ENCODE data around the gene DCAF15.
A peak's percentile ranks its signal among the peaks of the same experiment; 100 is the strongest.

The DCAF15 gene

DNA sequence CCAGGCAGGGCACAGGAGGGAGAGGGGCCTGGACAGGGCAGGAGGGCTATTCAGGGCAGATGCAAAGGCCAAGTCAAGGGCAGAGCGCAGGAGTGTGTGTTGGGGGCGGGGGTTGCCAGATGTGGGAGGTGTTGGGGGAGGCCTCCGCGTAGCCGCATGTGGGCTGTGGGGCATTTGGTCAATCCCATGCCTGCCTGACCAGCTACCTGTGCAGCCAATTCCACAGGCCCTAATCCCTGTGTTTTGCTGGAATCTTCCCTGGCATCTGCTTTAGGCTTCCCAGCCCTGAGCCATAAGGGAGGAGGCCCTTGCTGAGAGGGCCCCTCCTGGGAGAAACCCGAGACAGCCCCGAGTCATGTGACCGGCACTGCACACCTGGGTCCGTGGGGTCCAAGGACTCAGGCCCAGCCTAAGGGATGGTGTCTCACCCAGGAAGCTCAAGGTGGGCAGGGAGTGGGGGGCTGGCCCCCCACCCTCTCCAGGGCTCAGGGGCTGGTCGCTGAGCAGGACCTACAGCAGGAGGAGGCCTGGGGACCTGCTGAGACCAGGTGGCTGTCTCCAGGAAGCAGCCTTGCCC is 33.5 kb downstream of the DCAF15 start:
- H3K36me3 Mint-ChIP-seq: peaks cover 25% of the 10 kb centered on the region
- H3K27ac Mint-ChIP-seq: peak overlapping the region; percentile 98
- peak overlapping the region; percentile 72 for H3K4me3 Mint-ChIP-seq
- DNase-seq (ENCODE audit: low spot score in 2 of 2): no peak
- H3K4me1 Mint-ChIP-seq: peaks cover 51% of the 10 kb centered on the region
- peak; percentile 1 for ATAC-seq
- no peaks in the 10 kb centered on the region for H3K9me3 Mint-ChIP-seq

GRCh38 chr19:13986348-13986904 is 34.1 kb downstream of the DCAF15 start:
- peaks cover 25% of the 10 kb centered on the region for H3K36me3 Mint-ChIP-seq
- H3K27ac Mint-ChIP-seq: peak overlapping the region; percentile 98
- ATAC-seq: peak; percentile 95
- H3K4me1 Mint-ChIP-seq: peaks cover 51% of the 10 kb centered on the region
- peak; percentile 93 to 99 for DNase-seq (ENCODE audit: low spot score in 2 of 2)
- H3K4me3 Mint-ChIP-seq: peak overlapping the region; percentile 72
- no peaks in the 10 kb centered on the region for H3K9me3 Mint-ChIP-seq

DNA sequence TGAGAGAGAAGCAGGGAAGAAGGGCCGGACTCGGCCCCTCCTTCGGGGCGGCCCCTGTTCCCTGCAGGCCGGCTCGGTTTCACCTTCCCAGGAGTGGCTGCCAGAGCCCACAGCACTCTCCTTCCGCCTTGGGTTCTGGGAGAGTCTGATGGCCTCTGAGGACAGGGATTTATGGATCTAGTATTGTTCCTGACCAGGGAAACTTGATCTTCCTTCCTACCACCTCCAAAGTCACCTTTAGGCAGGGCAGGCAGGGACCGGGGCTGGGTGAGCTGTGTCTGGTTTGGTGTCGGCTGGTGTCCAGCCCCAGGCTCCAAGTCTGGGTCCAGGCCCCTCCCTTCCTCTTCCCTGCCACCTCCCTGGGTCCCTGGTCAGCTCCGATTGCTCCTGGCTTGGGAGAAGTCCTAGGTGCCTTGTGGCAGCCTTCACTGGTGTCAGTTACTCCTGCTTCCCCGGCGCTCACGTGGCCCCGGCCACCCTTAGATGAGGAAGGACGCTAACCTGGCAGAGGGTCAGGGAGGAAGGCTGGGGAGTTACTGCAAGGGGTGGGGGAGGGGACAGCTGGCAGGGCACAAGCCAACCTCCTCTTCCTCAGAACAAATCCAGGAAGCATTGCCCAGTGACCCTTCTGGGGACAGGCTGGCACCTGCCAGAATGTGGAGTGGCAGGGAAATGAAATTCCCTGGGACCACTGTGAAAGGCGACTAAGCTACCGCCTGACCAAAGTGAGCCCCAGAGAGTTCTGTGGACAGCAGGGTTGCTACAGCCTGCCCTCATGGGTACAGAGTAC is 35.0 kb downstream of the DCAF15 start:
- H3K36me3 Mint-ChIP-seq: peaks cover 27% of the 10 kb centered on the region

DNA sequence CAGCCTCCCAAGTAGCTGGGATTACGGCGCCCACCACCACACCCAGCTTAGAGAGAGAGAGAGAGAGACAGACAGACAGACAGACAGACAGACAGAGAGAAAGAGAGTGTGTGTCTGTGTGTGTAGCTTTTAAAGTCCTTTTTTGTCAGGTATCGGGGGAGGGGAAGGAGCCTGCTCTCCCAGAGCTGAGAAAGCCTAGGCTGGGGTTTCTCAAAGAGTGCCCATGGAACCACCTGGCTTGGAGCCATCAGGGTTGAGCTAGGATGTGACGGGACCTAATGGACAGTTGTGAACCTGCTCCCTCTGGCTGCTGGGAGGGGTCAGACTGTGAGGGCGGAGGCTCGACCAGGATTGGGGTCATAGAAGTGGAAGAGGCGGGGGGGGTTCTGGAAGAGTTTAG is 37.2 kb downstream of the DCAF15 start:
- peak overlapping the region; percentile 98 for H3K27ac Mint-ChIP-seq
- H3K36me3 Mint-ChIP-seq: peaks cover 36% of the 10 kb centered on the region
- H3K4me1 Mint-ChIP-seq: peaks cover 51% of the 10 kb centered on the region
- ATAC-seq (no peak), DNase-seq (ENCODE audit: low spot score in 2 of 2) (no peak)
- H3K9me3 Mint-ChIP-seq: no peaks in the 10 kb centered on the region
- H3K4me3 Mint-ChIP-seq: no peak overlapping the region

More for the DNA sequence above, 35.0 kb downstream of the DCAF15 start:
- no peaks in the 10 kb centered on the region for H3K9me3 Mint-ChIP-seq
- no peak for DNase-seq (ENCODE audit: low spot score in 2 of 2)
- H3K4me3 Mint-ChIP-seq: peak overlapping the region; percentile 72
- H3K27ac Mint-ChIP-seq: peak overlapping the region; percentile 98
- peaks cover 51% of the 10 kb centered on the region for H3K4me1 Mint-ChIP-seq
- ATAC-seq: no peak

DNA sequence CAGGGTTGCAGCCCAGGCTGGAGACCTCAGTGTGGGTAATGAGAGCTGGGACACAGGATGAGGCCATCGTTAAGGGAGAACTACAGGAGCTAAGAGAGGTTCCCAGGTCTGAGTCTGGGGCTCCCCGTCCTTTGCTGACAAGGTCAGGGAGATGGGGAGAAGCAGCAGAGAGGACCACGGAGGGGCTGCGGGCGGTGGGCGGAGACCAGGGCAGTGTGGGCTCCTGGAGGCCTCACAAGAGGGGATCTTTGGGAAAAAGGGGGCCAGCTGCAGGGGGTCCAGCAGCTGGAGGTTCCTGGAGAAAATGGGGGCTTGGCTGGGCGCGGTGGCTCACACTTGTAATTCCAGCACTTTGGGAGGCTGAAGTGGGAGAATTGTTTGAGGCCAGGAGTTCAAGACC is 37.8 kb downstream of the DCAF15 start:
- Mint-ChIP-seq H3K27ac (peak overlapping the region; percentile 98), H3K9me3 (no peaks in the 10 kb centered on the region), H3K4me1 (peaks cover 51% of the 10 kb centered on the region), H3K4me3 (no peak overlapping the region), H3K36me3 (peaks cover 36% of the 10 kb centered on the region)
- ATAC-seq (no peak), DNase-seq (ENCODE audit: low spot score in 2 of 2) (no peak)

DNA sequence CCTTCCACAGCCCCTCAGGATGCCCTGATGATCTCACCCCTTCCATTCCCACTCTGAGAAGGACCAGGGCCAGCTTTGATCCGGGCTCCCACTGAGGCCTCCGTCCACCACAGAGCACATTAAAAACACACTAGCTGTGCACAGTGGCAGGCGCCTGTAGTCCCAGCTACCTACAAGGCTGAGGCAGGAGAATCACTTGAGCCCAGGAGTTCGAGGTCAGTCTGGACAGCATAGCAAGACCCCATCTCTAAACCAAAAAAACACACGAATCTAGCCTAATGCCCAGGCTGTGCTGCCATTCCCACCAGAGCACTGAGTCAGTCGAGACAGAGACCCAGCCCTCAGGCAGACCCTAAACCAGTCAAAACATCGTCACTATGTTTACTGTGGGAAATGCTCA is 39.7 kb downstream of the DCAF15 start:
- no peak for ATAC-seq
- Mint-ChIP-seq H3K27ac (no peak overlapping the region), H3K4me1 (peaks cover 32% of the 10 kb centered on the region), H3K36me3 (peaks cover 30% of the 10 kb centered on the region), H3K9me3 (no peaks in the 10 kb centered on the region), H3K4me3 (no peak overlapping the region)
- no peak for DNase-seq (ENCODE audit: low spot score in 2 of 2)

- H3K4me3 Mint-ChIP-seq: no peak overlapping the region
- no peak overlapping the region for H3K27ac Mint-ChIP-seq
- DNase-seq (ENCODE audit: low spot score in 2 of 2) (no peak), ATAC-seq (no peak)
- peaks cover 15% of the 10 kb centered on the region for H3K4me1 Mint-ChIP-seq
- peaks cover 20% of the 10 kb centered on the region for H3K36me3 Mint-ChIP-seq
- H3K9me3 Mint-ChIP-seq: no peaks in the 10 kb centered on the region
Observed at GRCh38 chr19:13993590-13994300, 41.4 kb downstream of the DCAF15 start.

GRCh38 chr19:13995017-13995728 is 42.9 kb downstream of the DCAF15 start:
- ATAC-seq (no peak), DNase-seq (ENCODE audit: low spot score in 2 of 2) (no peak)
- H3K4me3 Mint-ChIP-seq: no peak overlapping the region
- H3K36me3 Mint-ChIP-seq: peaks cover 16% of the 10 kb centered on the region
- peaks cover under 1% of the 10 kb centered on the region for H3K4me1 Mint-ChIP-seq
- H3K27ac Mint-ChIP-seq: peak overlapping the region; percentile 37
- no peaks in the 10 kb centered on the region for H3K9me3 Mint-ChIP-seq

DNA sequence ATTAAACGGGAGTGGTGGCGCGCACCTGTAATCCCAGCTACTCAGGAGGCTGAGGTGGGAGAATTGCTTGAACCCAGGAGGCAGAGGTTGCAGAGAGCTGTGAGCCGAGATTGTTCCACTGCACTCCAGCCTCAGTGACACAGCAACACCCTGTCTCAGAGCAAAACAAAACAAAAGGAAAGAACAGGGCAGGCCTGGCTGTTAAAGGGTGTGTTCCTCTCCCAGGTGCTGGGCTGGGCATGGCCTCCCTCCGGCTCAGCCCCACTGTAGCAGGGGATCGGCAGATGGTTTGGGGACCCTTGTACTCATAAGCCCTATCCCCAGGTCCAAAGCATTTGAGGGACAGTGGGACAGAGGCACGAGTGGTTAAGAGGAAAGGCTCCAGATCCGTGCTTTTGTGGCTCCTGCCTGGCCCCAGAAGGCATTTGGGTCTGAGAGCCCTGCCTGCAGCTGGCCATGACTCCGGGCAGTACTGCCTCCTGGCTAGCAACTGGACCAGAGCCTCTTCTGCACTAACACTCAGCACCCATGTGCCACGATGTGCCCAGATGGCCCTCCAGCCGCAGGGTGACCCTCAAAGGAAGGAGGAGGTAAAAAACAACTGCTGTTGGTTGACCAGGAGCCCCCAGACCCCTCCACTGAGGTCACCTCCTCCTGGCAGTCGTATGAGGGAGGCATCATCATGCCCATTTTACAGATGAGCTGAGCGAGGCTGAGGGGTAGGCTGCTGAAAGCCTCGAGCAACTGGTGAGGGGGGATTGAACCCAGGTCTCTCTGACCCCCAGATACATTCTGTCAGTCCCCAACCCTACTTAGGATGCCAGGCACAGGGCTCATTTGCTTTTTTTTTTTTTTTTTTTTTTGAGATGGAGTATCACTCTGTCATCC is 43.8 kb downstream of the DCAF15 start:
- H3K4me1 Mint-ChIP-seq: peaks cover 4% of the 10 kb centered on the region
- ATAC-seq (no peak), DNase-seq (ENCODE audit: low spot score in 2 of 2) (no peak)
- peaks cover 16% of the 10 kb centered on the region for H3K36me3 Mint-ChIP-seq
- H3K4me3 Mint-ChIP-seq: no peak overlapping the region
- peak overlapping the region; percentile 14 for H3K27ac Mint-ChIP-seq
- no peaks in the 10 kb centered on the region for H3K9me3 Mint-ChIP-seq

DNA sequence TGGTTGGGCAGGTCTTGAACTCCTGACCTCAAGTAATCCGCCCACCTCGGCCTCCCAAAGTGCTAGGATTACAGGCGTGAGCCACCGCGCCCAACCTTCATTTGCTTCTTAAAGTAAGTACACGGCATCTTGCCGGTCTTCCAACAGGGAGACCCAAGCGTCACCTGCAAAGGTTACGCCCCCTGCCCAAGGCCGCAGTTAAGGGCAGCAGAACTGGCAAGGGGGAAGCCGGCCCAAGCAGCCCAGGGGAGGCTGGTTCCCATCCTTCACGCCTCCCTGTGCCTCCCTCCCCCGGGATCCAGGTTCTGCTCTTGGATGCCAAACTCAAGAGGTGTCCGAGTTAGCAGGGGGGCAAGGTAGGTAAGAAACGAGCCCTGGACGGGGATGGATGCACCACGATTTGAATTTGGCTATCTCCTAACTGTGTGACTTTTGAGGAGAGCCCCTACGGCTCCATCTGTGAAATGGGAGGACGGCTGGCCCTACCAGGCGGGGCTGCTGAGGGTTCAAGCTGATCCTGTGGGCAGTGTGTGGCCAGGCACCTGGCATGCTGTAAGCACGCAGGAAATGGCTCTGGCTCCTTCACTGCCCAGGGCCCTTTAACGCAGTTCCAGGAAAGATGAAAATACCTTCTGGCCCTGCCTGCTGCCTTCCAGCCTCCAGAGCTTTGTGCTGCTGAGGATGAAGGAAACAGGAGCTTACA is 44.8 kb downstream of the DCAF15 start:
- Mint-ChIP-seq H3K27ac (no peak overlapping the region), H3K4me3 (no peak overlapping the region), H3K36me3 (peaks cover 16% of the 10 kb centered on the region), H3K4me1 (peaks cover 9% of the 10 kb centered on the region), H3K9me3 (no peaks in the 10 kb centered on the region)
- DNase-seq (ENCODE audit: low spot score in 2 of 2) (no peak), ATAC-seq (no peak)

- Mint-ChIP-seq H3K9me3 (no peaks in the 10 kb centered on the region), H3K4me1 (peaks cover 14% of the 10 kb centered on the region), H3K4me3 (no peak overlapping the region), H3K36me3 (peaks cover 11% of the 10 kb centered on the region), H3K27ac (peak overlapping the region; percentile 17)
- DNase-seq (ENCODE audit: low spot score in 2 of 2): no peak
- ATAC-seq: no peak
Observed at GRCh38 chr19:13997631-13997962, 45.3 kb downstream of the DCAF15 start.

- Mint-ChIP-seq H3K27ac (peak overlapping the region; percentile 20), H3K4me3 (no peak overlapping the region), H3K4me1 (peaks cover 22% of the 10 kb centered on the region), H3K9me3 (no peaks in the 10 kb centered on the region), H3K36me3 (peaks cover 5% of the 10 kb centered on the region)
- DNase-seq (ENCODE audit: low spot score in 2 of 2): no peak
- ATAC-seq: no peak
Observed at GRCh38 chr19:13998426-13998825, 46.1 kb downstream of the DCAF15 start.

- peak overlapping the region; percentile 20 for H3K27ac Mint-ChIP-seq
- H3K36me3 Mint-ChIP-seq: peaks cover 5% of the 10 kb centered on the region
- H3K4me1 Mint-ChIP-seq: peaks cover 25% of the 10 kb centered on the region
- no peak for DNase-seq (ENCODE audit: low spot score in 2 of 2)
- no peaks in the 10 kb centered on the region for H3K9me3 Mint-ChIP-seq
- ATAC-seq: no peak
- no peak overlapping the region for H3K4me3 Mint-ChIP-seq
Observed at GRCh38 chr19:13999085-13999484, 46.8 kb downstream of the DCAF15 start.

All from stimulated activated effector memory CD8-positive, alpha-beta T cell treated with anti-CD3 and anti-CD28 coated beads, Interleukin-12 subunit alpha, Interleukin-12 subunit beta, amount 100 ng/mL, for 72 hours (primary cell).